IgD-negative memory B cell (primary cell): ENCODE measurements around the gene ACAD8. TPM values are rescaled to one million over a fixed set of nuclear protein-coding genes. Genes with fewer than 3 reads are reported as not detected.
"Not testable (repeated sequence)": the region's sequence is repeated elsewhere in the genome, so short reads cannot be mapped to it uniquely, and the experiment has no call there.

Experiments used
- H3K27ac Mint-ChIP-seq, 3 donors: one replicate each; pipeline ENCODE4 v1.8.0; 2020 to 2022; ENCODE audit warnings: mild to moderate bottlenecking in 3 of 3, mixed read lengths in 3 of 3, moderate library complexity in 1 of 3
- H3K27me3 Mint-ChIP-seq: one replicate; pipeline ENCODE4 v1.8.0; 2021; ENCODE audit warnings: mixed read lengths
- H3K36me3 Mint-ChIP-seq: one replicate; pipeline ENCODE4 v1.8.0; 2020; ENCODE audit warnings: mild to moderate bottlenecking, mixed read lengths
- H3K4me1 Mint-ChIP-seq, 3 donors: one replicate each; pipeline ENCODE4 v1.8.0; 2020 to 2022; ENCODE audit warnings: mixed read lengths in 3 of 3, mild to moderate bottlenecking in 1 of 3
- H3K4me3 Mint-ChIP-seq, 4 donors: one replicate each; pipeline ENCODE4 v1.8.0; 2020 to 2022; ENCODE audit warnings: mild to moderate bottlenecking in 4 of 4, mixed read lengths in 4 of 4, moderate library complexity in 3 of 4
- H3K9me3 Mint-ChIP-seq, 3 donors: one replicate each; pipeline ENCODE4 v1.8.0; 2020 to 2021; ENCODE audit warnings: mixed read lengths in 3 of 3, mild to moderate bottlenecking in 1 of 3
- polyA plus RNA-seq: library from polyadenylated mRNA; unstranded; fragments of 300-500 nt; fragmentation: Illumina TruSeq; gene quantifications from one replicate; pipeline ENCODE4 v1.2.3, GENCODE V29; 2021

ACAD8 gene
- polyA plus RNA-seq, 1 donor from 2014 or later, result 14.2 TPM

DNA sequence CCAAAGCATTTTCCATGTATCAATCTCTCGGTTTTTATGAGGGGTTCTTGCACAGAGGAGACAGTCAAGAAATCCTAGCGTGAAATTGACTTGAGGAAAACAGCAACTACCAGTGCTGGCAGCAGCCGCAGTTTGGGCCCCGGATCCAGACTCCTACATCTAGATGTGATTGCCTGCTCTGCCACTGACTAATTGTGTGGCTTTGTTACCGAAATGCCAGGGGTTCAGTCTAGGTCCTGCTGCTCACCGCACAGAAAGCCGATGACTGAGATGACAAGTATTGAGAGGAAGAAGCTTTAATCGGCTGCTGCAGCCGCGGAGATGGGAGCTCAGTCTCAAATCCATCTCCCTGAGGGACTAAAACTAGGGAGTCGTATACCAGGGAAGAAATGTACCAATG is 14.6 kb downstream of the ACAD8 start:
- peaks cover 3 to 6% (median 4%) of the 10 kb centered on the region in 3 donors for H3K4me1 Mint-ChIP-seq
- H3K27me3 Mint-ChIP-seq, result peaks cover 24% of the 10 kb centered on the region
- no peak overlapping the region for H3K4me3 Mint-ChIP-seq
- H3K9me3 Mint-ChIP-seq, result no peaks in the 10 kb centered on the region
- no peaks in the 10 kb centered on the region for H3K36me3 Mint-ChIP-seq
- peak overlapping the region in 1 of 3 donors; percentile 50 for H3K27ac Mint-ChIP-seq

DNA sequence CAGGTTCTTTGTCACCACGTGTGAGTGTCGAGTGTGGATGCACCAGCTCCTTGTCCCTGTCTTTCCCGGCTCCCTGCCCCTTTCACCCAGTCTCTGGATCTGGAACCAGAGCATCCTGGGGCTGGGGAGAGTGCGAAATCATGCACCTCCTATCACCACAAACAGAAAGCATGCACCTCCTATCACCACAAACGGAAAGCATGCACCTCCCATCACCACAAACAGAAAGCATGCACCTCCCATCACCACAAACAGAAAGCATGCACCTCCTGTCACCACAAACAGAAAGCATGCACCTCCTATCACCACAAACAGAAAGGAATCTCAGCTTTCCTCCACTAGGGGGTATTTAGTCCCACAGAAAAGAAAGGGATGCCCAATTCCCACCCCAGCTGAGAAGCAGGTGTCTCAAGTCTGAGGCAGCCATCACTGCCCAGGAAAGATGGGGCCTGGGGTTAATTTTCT is 16.9 kb downstream of the ACAD8 start:
- Mint-ChIP-seq H3K4me3 (no peak overlapping the region), H3K36me3 (no peaks in the 10 kb centered on the region), H3K9me3 (no peaks in the 10 kb centered on the region), H3K27me3 (peaks cover 37% of the 10 kb centered on the region), H3K27ac (no peak overlapping the region), H3K4me1 (peaks cover 5 to 13% (median 9%) of the 10 kb centered on the region in 3 donors)

DNA sequence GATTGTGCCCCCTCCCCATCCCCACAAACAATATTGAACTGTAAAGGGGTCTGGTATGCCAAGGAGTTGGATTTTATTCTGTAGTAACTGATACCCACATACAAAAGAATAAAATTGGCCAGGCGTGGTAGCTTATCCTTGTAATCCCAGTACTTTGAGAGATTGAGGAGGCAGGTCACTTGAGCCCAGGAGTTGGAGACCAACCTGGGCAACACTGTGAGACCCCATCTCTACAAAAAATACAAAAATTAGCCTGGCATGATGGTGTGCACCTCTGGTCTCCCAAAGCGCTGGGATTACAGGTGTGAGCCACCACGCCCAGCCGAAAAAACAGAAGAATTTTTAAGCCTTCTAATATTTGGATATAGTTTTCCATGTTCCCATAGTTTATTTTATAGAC is 18.6 kb downstream of the ACAD8 start:
- Mint-ChIP-seq H3K9me3 (no peaks in the 10 kb centered on the region), H3K36me3 (no peaks in the 10 kb centered on the region), H3K27ac (no peak overlapping the region), H3K4me1 (peaks cover 7 to 22% (median 18%) of the 10 kb centered on the region in 3 donors), H3K4me3 (no peak overlapping the region), H3K27me3 (peaks cover 47% of the 10 kb centered on the region)

DNA sequence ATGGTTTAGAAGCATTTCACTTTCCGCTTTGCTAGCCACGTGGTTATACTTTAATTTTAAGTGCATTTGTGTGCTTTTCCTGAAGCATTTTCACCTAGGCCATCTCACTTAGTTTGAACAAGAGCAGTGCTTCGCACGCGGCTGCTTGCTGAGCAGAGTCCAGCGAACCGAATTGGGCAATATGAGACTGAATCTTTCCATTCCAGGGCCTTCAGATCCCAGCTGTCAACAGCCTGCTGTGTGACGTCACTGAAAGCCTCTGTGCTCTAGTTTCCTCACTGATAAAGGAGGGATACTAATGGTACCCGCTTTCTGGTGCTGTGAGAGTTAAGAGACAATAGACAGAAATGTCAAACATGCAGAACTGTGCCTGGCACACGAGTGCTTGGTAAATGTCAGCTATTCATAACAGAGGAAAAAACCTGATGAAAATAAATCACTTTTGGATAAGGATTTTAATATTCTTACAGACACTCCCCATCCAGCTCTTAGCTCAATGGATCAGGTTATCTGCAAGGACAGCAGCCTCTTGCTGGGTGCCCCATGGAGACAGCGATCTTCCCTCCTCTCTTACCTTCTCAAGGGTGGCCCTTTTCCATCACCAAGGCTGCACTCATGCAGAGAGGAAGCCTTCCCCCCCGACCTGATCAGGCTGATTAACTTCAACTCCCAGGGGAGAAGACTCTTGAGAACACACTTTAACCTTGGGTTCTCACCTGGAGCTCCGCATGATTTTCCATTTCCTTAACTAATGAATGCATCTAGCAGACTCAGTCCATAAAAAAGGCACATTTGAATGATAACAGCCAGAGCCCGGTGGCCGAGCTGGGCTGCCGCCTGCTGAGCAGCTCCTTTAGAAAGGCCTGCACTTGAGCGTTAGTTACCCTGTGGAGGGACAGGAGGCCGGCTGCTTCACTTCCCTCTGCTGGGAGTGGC is 19.3 kb downstream of the ACAD8 start:
- Mint-ChIP-seq H3K4me1 (peaks cover 9 to 25% (median 21%) of the 10 kb centered on the region in 3 donors), H3K27ac (no peak overlapping the region), H3K36me3 (no peaks in the 10 kb centered on the region), H3K27me3 (peaks cover 53% of the 10 kb centered on the region), H3K4me3 (no peak overlapping the region), H3K9me3 (peaks cover 0 to 3% (median 0%) of the 10 kb centered on the region in 3 donors)

DNA sequence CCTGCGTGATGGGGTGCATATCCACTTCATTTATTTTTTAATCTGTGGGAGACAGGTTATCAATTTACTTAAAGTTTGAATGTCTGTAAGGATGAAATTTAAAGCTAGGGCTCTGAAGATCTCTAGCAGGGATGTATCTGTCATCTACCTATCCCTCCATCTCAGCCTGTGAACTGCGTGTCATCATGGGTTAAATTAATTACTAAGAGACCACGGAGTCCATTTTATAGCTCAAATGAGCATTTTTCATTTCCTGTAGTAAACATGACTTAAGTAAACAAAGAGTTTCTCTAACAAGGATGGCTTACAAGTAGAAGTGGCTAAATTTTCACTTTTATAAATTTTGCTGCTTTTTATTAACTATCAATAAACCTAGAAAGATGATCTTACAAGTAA is 19.9 kb downstream of the ACAD8 start:
- H3K4me1 Mint-ChIP-seq, result peaks cover 8 to 25% (median 21%) of the 10 kb centered on the region in 3 donors
- H3K9me3 Mint-ChIP-seq, result peaks cover 0 to 4% (median 0%) of the 10 kb centered on the region in 3 donors
- H3K36me3 Mint-ChIP-seq, result no peaks in the 10 kb centered on the region
- H3K27ac Mint-ChIP-seq, result no peak overlapping the region
- peaks cover 53% of the 10 kb centered on the region for H3K27me3 Mint-ChIP-seq
- no peak overlapping the region for H3K4me3 Mint-ChIP-seq

DNA sequence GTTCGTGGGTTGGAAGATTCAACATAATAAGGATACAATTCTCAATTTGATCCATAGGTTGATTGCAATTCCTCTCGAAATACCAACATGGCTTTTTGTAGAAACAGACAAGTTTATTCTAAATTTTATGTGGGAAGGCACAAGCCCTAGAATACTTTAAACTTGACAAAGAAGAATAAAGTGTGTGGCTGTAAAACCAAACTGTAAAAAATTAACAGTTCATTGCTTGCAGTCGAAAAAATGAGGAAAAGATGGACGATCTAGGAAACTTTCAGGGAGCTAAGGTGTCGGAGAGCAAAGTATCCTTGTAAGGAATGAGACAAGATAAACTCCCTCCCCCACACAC is 21.8 kb downstream of the ACAD8 start:
- peaks cover 0 to 10% (median 0%) of the 10 kb centered on the region in 3 donors for H3K9me3 Mint-ChIP-seq
- H3K4me1 Mint-ChIP-seq, result peaks cover 8 to 25% (median 21%) of the 10 kb centered on the region in 3 donors
- H3K4me3 Mint-ChIP-seq, result peak overlapping the region; percentile 68 to 89 (median 81)
- peaks cover 55% of the 10 kb centered on the region for H3K27me3 Mint-ChIP-seq
- H3K27ac Mint-ChIP-seq, result no peak overlapping the region
- H3K36me3 Mint-ChIP-seq, result peaks cover 4% of the 10 kb centered on the region

DNA sequence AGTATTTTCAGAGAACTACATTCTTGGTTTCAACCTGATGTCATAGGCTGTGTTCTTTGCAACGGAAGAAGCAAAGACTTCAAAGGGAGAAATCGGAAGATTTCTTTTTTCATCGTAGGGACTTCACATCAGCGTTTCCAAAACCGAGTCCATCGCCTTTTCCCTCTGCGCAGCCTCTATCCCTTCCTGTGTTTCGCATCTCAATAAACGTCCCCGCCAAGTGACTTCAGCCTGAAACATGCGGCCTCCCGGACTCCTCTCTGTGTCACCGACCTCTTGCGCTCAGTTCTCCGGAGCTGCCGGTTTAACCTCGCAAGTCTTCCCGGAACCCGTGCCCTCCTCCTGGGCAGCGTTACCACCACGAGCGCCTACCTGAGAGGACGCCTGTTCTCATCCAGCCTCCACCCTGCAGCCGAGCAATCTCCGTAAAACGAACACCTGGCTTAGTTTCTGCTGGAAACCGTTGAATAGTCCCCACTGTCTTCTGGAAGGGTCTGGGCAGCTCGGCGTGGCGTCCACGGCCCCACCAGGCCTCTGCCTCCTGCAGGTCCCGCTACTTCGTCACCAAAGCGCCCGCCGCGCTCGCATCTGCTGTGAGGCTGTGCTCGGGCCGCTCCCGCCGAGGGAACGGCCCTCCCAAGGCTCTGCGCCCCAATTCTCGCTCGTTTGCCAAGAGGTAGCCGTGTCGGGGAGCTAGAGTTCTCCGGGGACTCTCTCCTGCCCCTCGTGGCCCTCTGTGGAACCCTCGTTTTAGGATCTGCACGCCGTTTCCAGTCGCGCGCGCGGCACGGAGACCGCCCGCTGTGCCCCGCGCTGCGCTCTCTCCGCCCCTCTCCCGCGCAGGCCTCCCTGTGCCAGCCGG is 22.4 kb downstream of the ACAD8 start, which contains the start of gene GLB1L3:
Gene GLB1L3 (plus strand): TSS at position 846 of the 862 bp plus-strand sequence. CDS start 362 bp downstream, outside the sequence.
- Mint-ChIP-seq H3K4me1 (peaks cover 8 to 25% (median 21%) of the 10 kb centered on the region in 3 donors), H3K36me3 (peaks cover 4% of the 10 kb centered on the region), H3K9me3 (peaks cover 0 to 10% (median 0%) of the 10 kb centered on the region in 3 donors), H3K27ac (peak within 1 kb of the TSS in 1 of 3 donors; percentile 65), H3K4me3 (peak within 1 kb of the TSS; percentile 75 to 89 (median 82)), H3K27me3 (peaks cover 53% of the 10 kb centered on the region)

DNA sequence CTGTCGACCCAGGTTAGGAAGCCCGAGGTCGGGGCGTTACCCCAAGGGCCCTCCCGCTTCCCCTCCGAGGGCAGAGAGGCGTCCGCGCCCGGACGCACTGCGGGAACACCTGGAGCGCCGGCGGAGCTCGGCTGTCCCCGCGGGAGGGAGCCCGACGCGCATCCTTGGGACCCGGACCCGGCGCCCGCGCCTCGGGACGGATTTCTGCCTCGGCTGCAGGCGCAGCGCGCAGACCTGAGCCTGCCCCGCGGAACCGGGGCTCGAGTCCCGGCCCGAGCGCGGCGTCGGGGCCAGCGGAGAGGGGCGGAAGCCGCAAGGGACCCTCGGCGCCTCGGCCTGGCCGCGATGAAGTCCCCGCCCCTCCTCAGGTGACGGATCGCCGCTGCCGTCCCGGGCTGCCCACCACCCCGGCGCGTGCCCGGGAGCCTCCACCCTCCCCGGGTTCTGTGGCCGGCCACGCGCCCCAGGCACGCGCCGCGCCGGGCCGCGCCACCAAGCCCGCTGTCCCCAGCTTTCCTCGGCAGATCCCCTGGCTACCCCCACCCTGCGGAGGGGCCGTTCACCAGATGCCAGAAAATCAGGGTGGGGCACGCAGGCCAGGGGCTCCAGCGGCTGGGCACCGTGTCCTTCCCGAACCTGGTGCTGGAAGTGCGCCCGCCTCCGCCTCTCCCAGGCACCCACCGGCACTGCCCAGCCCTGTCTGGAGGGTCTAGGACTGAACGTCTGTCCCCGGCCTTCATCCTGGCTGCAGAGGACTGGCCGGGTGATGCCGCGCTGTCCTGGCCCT is 23.2 kb downstream of the ACAD8 start:
- no peak overlapping the region for H3K27ac Mint-ChIP-seq
- peak overlapping the region; percentile 68 to 89 (median 81) for H3K4me3 Mint-ChIP-seq
- peaks cover 53% of the 10 kb centered on the region for H3K27me3 Mint-ChIP-seq
- peaks cover 4% of the 10 kb centered on the region for H3K36me3 Mint-ChIP-seq
- peaks cover 0 to 10% (median 0%) of the 10 kb centered on the region in 3 donors for H3K9me3 Mint-ChIP-seq
- H3K4me1 Mint-ChIP-seq, result peaks cover 5 to 25% (median 21%) of the 10 kb centered on the region in 3 donors

DNA sequence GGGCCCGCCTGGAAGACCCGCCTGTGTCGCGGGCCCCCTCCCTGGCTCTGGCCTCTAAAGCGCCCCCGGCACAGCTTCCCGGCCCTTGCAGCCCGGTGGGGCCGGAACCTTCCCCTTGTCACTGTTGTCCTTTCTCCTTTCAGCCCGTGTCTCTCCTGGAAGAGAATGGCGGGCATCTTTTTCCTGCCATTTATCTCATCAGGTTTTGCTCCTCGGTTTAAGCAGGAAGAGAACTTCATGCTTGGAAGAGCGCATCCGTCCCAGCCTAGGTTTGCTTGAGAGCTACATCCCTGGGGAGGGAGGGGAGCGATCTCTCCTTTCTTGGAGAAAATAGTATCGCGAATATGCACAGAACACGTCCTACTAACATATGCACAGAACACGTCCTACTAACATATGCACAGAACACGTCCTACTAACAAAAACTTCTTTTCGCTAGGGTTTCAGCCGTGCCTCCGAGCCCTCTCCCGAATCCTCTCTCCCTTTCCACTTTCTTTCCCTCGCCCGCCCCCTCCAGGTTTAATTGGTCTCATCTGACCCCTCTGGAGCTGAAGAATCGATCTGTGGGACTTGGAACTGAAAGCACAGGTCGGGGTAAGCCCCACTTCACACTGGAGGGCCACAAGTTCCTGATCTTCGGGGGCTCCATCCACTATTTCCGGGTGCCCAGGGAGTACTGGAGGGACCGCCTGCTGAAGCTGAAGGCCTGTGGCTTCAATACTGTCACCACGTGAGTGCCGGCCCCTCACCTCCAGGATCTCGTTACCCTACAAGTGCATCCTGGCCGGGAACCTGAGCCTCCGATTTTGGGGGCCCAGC is 24.0 kb downstream of the ACAD8 start:
- H3K4me3 Mint-ChIP-seq, result peak overlapping the region; percentile 70 to 85 (median 78)
- H3K27me3 Mint-ChIP-seq, result peaks cover 52% of the 10 kb centered on the region
- peaks cover 0 to 10% (median 0%) of the 10 kb centered on the region in 3 donors for H3K9me3 Mint-ChIP-seq
- H3K36me3 Mint-ChIP-seq, result peaks cover 4% of the 10 kb centered on the region
- H3K27ac Mint-ChIP-seq, result peak overlapping the region in 1 of 3 donors; percentile 65
- H3K4me1 Mint-ChIP-seq, result peaks cover 5 to 25% (median 19%) of the 10 kb centered on the region in 3 donors

DNA sequence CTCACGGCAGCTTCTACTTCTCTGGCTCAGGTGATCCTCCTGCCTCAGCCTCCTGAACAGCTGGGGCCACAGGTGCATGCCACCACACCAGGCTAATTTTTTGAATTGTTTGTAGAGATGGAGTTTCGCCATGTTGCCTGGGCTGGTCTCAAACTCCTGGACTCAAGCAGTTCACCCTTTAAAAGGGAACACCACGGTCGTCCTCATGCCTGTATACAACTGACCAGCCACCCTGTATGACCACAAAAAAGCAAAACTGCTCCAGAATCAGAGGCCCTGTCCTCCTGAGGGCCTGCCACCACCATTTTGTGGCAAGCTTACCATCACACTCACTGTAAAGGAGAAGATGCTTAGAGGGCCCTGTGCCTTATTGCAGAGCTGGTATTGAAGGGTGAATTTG is 25.0 kb downstream of the ACAD8 start:
- Mint-ChIP-seq H3K27me3 (peaks cover 44% of the 10 kb centered on the region), H3K4me1 (peaks cover 5 to 20% (median 14%) of the 10 kb centered on the region in 3 donors), H3K27ac (no peak overlapping the region), H3K4me3 (no peak overlapping the region), H3K9me3 (peaks cover 0 to 10% (median 0%) of the 10 kb centered on the region in 3 donors), H3K36me3 (peaks cover 4% of the 10 kb centered on the region)

DNA sequence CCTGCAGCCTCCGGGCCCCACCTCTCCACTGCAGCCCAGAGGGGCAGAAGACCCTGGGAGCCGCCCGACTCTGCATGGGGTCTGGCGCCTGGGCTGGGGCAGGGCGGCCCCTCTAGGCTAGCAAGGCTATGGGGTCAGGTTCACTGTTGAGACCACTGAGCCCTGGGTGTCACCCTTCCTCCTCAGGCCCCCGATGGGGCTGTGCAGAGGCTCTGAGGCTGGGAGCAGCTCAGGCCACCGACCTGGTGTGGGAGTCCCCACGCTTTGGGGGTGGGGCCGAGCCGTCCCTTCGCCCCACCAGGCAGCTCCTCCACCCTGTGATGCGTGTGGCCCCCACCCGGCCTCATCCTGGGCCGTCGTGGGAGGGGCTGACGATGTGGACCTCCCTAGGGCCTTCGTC is 28.3 kb downstream of the ACAD8 start:
- not testable (repeated sequence) for H3K4me1 Mint-ChIP-seq, H3K4me3 Mint-ChIP-seq, H3K36me3 Mint-ChIP-seq, H3K9me3 Mint-ChIP-seq, H3K27ac Mint-ChIP-seq
- peaks cover 33% of the 10 kb centered on the region for H3K27me3 Mint-ChIP-seq

DNA sequence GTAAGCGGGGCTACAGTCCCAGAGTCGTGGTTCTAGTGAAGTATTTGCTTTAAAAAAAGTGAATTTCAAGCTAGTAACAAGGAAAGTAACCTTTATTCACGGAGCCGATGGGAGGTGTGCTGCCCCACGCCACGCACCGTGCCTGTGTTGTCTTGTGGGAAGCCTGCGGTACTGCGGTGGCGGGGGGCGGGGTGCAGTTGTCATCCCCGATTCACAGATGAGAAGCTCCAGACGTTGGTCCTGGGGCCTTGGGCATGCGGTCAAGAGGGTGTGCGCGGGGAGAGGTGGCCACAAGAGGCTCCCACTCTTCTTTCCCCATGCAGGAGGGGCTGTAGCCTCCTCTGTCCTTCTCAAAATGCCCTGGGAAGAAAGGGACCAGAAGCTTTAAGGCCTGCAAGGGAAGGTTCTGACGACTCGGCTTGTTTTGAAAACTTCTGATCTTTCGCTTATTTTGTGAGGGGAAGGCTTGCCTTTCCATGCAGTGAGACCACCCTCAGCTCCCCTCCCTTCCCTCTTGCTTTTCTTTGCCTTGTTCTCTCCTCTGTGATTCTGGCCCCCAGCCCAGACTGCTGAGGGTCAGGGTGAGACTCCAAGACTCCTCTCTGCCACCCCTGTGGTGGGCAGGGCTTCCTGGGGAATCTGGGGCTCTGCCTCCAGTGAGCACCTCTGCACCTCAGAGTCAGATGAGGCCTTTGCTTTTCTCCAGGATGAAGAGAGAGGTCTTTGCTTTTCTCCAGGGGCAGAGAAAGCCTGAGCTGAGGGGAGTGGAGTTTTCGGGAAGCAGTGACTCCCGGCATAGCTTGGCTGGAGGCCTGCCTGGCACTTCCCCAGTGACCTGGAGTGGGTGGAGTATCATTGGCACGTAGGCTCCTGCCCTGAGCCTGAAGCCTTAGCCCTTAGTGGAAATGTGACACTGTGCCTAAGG is 29.0 kb downstream of the ACAD8 start:
- Mint-ChIP-seq H3K36me3 (peaks cover 4% of the 10 kb centered on the region), H3K27ac (no peak overlapping the region), H3K4me3 (no peak overlapping the region), H3K27me3 (peaks cover 28% of the 10 kb centered on the region), H3K9me3 (peaks cover 0 to 7% (median 0%) of the 10 kb centered on the region in 3 donors), H3K4me1 (peaks cover 0 to under 1% (median 0%) of the 10 kb centered on the region in 3 donors)
